Renal cortex interstitium (tissue), 11 donors: ENCODE data around the gene TTLL10. TPM values are rescaled to one million over a fixed set of nuclear protein-coding genes. Genes with fewer than 3 reads are reported as not detected.
"Not testable (repeated sequence)": the region's sequence is repeated elsewhere in the genome, so short reads cannot be mapped to it uniquely, and the experiment has no call there.

Source experiments
- DNase-seq, 11 donors: peaks; one replicate each; pipeline ENCODE4 v3.0.0-alpha.2; 2013; ENCODE audit warnings: low read depth in 9 of 11, low spot score in 4 of 11; ENCODE audit errors: extremely low read depth in 1 of 11
- polyA plus RNA-seq, 3 donors: library from polyadenylated mRNA; unstranded; fragments of 120-200 nt; gene quantifications; one replicate each; pipeline ENCODE4 v1.2.1, GENCODE V29; 2013; ENCODE audit not compliant: insufficient read length in 3 of 3

TTLL10 gene
- polyA plus RNA-seq, 3 donors, result 0.30 to 0.88 (median 0.50) TPM

DNA sequence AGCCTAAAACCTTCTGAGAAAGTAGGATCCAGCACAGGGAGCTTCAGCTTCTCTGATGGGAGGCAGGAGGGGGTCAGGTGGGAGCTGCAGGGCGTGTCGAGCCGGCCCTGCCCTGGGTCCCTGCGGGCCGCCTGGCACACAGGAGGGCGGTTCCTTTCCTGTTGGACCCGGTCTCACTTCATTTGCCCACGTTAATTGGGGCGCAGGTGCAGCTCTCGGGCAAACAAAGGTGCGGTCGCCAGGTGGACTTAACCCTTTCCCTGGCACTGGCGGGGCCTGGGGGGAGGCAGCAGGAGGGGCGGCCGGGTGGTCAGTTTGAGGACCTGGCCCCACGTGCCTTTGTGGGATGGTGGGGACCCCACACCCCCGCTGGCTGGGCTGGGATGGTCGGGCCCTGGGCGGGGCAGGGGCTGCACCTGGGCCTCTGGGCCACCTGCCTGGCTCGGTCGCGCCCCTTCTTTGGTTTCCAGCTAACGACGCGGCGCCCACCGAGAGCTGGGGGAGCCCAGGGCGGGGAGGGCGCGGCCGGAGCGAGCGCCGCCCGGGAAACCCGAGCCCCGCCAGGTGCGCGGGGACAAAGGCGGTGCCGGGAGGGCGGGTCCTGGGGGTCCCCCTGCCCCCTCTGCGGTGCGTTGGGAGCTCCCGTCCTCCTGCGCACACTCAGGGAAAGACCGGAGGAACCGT is 37.0 kb upstream of the TTLL10 start:
- DNase-seq, result no peak

- DNase-seq, result no peak
Measured at GRCh38 chr1:1137256-1138045, 36.2 kb upstream of the TTLL10 start.

- no peak for DNase-seq
Measured at GRCh38 chr1:1140673-1141072, 33.0 kb upstream of the TTLL10 start.

DNA sequence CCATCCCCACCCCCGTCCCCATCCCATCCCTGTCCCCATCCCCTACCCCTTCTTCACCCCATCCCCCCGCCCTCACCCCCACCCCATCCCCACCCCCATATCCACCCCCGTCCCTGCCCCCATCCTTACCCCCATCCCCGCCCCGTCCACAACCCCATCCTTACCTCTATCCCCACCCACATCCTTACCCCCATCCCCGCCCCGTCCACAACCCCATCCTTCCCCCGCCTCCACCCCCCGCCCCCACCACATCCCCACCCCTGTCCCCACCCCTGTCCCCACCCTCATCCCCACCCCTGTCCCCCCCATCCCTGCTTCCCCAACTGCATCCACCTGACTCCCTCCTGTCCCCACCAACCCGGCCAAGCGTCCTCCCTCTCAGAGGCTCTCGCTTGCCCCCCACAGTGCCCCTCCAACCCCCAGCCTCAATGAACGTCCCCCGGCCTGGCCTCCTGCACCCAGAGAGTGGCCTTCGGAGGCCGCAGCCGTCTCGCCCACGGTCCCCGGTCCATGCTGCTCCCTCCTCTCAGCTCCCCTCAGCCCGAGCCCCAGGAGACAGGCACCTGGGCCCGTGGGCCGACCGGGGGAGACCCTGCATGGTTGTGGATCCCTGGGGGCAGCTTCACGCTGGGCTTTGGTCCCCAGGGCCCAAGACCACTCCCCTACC is 32.3 kb upstream of the TTLL10 start:
- no peak for DNase-seq

- DNase-seq, result no peak
Measured at GRCh38 chr1:1141911-1142250, 31.8 kb upstream of the TTLL10 start.

DNA sequence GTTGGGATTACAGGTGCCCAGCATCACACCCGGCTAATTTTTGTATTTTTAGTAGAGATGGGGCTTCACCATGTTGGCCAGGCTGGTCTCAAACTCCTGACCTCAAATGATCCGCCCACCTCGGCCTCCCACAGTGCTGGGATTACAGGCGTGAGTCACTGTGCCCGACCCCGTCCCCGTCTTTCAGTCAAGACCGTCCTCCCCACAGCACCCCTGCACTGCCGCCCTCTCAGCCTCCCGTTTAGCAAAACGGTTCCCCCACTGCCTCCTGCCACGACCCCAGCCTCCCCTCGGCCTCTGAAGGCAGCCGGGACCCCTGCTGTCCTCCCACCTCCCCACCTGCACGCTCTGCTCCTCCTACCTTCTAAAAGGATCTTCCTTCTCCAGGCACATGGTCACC is 31.3 kb upstream of the TTLL10 start:
- not testable (repeated sequence) for DNase-seq

DNA sequence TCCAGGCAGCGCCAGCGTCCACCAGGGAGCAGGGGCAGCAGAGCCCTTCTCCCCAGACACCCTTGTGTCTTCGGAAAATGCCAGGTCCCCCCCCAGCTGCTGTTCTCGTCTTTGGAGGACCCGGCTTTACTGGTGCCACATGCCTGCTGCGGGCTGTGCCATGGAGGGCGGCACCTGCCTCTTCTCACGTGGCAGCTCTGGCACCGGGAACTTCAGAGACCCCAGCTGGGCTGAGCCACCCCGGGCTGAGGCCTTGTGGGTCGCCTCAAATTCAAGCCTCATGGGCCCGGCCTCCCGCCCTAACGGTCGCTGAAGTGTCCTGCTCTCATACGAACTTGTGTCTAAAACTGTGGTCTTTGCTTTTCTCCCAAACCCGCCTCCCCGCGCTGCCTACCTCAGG is 30.8 kb upstream of the TTLL10 start:
- no peak for DNase-seq

GRCh38 chr1:1143636-1144035 is 30.0 kb upstream of the TTLL10 start:
- no peak for DNase-seq

GRCh38 chr1:1144122-1144842 is 29.4 kb upstream of the TTLL10 start:
- no peak for DNase-seq

- DNase-seq, result no peak
Measured at GRCh38 chr1:1144843-1145546, 28.7 kb upstream of the TTLL10 start.

- DNase-seq, result no peak
Measured at GRCh38 chr1:1145547-1145914, 28.1 kb upstream of the TTLL10 start.

- DNase-seq, result no peak
Measured at GRCh38 chr1:1146026-1146425, 27.7 kb upstream of the TTLL10 start.

GRCh38 chr1:1146596-1146995 is 27.1 kb upstream of the TTLL10 start:
- no peak for DNase-seq

DNA sequence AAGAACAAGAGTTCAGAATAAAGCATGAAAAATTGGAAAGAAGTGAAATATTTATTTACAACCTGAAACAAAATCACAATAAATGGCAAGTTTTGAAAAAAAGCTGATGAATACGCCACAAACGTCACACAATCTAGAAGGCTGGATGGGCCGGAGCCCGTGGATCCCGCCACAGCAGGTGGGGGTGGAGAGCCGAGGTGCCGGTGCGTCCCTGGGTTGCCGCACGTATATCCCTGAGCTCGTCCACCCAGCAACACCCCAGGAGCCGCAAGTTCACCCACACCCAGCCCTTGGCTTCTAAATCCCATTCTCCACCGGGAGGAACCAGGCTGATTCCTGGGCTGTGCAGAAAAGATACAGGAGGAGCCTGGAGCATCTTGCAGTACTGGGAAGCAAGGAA is 25.6 kb upstream of the TTLL10 start:
- no peak for DNase-seq

DNA sequence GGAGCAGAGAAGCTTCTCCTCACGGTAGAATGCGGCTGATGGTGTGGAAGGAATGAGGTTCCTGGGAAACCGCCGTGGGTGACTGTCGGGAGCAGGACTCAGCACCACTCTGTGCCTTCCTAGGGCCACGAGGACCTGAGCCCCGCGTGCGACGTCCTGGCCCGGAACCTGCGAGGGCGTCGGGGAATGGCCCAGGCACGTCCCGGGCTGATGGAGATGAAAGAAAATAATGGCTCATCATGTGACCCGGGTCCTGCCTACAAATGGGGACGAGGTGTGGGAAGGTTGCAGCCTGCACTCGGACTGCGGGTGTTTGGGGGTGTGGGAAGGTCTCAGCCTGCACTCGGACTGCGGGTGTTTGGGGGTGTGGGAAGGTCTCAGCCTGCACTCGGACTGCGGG is 25.1 kb upstream of the TTLL10 start:
- no peak for DNase-seq

GRCh38 chr1:1149416-1149815 is 24.3 kb upstream of the TTLL10 start:
- no peak for DNase-seq

DNA sequence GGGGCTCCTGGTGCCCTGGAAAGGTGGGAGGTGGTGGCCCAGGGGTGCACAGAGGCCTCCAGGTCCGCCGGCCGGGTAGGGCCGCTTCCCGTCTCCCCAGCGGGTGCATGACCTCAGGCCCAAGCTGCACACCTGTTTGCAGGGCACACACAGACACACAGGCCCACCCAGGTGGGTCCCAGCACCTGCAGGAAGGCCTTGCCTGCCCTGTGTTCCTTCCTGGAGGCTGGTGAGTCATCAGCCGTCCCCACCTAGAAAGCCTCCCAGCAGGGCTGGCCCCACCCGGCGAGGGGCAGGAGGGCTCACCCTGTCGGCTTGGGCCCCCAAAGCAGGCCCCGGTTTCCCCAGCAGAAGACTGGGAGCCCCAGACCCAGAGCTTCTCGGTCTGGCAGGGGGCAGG is 23.6 kb upstream of the TTLL10 start:
- DNase-seq, result no peak

GRCh38 chr1:1151306-1151705 is 22.4 kb upstream of the TTLL10 start:
- no peak for DNase-seq

DNA sequence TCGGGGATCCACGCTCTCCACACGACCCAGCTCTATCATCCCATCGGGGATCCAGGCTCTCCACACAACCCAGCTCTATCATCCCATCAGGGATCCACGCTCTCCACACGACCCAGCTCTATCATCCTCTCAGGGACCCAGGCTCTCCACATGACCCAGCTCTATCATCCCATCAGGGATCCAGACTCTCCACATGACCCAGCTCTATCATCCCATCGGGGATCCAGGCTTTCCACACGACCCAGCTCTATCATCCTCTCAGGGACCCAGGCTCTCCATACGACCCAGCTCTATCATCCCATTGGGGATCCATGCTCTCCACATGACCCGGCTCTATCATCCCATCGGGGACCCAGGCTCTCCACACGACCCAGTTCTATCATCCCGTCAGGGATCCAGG is 21.2 kb upstream of the TTLL10 start:
- DNase-seq, result not testable (repeated sequence)
